Germinal center (tissue), 1 donor: Measurements from ENCODE around the gene GBA2.

Source experiments
- DNase-seq: peaks from one replicate; pipeline ENCODE4 v3.0.0; 2012; ENCODE audit warnings: mixed read lengths, low spot score

The GBA2 gene

DNA sequence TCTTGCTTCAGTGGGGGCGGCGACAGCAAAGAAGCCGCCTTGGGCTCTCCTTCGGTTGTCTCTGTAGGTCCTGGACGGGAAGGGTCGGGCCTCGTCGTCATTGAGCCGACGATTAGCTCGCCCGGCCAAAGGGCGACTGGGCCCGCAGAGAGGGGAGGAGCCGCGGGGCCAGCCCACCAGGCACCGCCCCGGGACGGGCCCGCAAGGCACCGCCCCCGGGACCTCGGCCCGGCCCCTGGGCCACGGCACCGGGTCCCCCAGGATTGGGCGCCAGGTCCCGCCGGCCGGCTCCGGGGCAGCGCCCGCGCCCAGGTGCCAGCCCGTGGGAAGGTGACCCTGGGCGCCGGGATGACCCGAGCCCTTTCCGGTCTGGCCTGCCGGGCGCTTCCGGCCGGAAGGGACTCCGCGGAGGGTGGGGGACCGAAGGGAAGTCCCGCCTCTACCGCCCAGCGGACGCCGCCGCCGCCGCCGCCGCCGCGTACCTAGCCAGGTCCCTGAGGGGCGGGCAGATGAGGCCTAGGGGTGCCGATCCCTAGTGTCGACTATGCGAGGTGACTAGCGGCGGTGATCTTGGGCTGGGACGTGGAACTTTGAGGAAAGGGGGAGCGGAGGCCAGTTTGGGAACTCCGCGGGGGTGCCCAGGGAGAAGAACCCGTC is at the start of gene GBA2, which contains the start of gene RGP1:
TSS of gene GBA2 (minus strand) at position 371 of the 657 bp plus-strand sequence. CDS start 524 bp downstream, outside the sequence.
TSS of gene RGP1 (plus strand) at position 430 of the 657 bp plus-strand sequence. CDS start 469 bp downstream, outside the sequence.
- DNase-seq: peak; percentile 70

GRCh38 chr9:35797311-35798109 is 48.5 kb upstream of the GBA2 start:
- no peak for DNase-seq

DNA sequence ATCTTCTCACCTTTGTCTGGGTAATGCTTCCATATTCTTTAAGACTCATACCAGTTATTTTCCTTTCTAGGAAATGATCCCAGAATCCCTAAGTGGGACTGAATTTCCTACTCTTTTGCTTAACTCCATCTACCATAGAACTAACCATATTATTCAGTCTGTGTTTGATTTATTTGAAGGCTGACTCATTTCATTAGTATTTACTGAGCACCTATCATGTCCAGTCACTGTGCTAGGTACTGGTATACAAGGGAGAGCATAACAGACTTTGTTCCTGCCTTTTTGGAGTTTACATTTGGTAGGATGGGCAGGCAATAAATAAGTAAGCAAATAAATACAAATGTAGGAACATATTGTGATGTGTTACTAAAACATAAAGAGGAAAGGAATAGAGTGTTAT is 46.7 kb upstream of the GBA2 start:
- no peak for DNase-seq

GRCh38 chr9:35793461-35793860 is 44.4 kb upstream of the GBA2 start:
- DNase-seq: no peak

DNA sequence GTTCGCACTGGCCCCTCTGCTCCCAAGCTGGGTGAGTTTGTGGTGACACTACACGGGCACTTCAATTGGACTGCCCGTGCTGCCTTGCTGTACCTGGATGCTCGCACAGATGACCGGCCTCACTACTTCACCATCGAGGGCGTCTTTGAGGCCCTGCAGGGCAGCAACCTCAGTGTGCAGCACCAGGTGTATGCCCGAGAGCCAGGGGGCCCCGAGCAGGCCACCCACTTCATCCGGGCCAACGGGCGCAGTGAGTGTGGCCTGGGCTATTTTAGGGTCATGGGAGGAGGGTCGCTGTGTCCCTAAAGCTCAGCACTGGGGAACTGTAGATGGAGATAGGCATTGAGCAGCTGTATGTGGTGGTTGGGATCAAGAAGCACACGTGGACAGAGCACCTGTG is 43.8 kb upstream of the GBA2 start:
- DNase-seq: no peak

DNA sequence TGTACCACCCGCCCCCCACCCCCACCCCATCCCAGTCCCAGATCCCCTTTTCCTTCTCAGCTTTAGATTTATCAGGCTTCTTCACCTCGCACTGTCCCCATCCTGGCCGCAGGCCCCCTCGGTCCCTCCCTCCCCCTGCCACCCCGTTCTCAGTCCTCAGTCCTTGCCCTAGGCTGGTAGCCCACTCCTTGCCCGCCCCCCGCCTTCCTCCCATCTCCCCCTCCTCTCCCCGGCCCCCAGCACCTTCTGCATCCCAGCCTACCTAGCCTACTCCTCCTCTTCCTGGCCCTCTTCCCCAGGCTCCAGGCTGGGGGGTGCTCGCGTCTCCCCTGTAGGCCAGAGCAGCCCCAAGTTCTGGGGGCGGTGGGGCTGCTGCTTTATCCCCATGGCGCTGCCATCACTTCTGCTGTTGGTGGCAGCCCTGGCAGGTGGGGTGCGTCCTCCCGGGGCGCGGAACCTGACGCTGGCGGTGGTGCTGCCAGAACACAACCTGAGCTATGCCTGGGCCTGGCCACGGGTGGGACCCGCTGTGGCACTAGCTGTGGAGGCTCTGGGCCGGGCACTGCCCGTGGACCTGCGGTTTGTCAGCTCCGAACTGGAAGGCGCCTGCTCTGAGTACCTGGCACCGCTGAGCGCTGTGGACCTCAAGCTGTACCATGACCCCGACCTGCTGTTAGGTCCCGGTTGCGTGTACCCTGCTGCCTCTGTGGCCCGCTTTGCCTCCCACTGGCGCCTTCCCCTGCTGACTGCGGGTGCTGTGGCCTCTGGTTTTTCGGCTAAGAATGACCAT is 43.2 kb upstream of the GBA2 start:
- DNase-seq: no peak

DNA sequence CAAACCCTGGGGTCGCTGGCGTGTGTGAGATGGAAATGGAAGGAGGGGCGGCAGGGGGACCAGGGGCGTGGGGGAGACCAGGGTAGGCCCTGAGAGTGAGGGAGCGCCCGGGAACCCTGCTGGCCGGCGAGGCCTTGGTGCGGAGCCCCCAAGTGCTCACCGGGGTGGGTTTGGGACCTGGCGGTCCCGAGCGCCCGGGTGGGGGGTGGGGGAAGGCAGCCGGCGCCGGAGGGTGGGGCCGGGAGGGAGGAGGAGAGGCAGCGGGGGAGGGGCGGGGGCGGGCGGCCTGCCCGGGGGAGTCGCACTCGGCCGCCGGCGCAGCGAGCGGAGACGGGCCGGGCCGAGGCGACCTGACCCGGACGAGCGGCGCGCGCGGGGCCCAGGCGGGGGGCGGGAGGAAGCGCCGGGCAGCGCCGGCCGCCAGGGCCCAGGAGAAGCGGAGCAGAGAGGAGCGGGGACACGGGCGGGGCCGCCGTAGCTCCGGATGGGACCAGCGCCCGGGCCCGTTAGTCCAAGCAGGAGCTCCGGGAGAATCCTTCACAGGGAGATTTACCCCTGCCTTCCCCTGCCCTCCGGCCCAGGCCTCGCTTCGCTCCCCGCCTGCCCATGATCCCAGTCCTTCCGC is 42.4 kb upstream of the GBA2 start, which contains the start of gene NPR2:
TSS of gene NPR2 (plus strand) at position 295 of the 625 bp plus-strand sequence. CDS start 818 bp downstream, outside the sequence.
- DNase-seq: no peak

- DNase-seq: peak; percentile 81
These were observed 41.6 kb upstream of the GBA2 start for GRCh38 chr9:35790385-35791296.

- DNase-seq: no peak
These were observed 41.0 kb upstream of the GBA2 start for GRCh38 chr9:35790025-35790384.

DNA sequence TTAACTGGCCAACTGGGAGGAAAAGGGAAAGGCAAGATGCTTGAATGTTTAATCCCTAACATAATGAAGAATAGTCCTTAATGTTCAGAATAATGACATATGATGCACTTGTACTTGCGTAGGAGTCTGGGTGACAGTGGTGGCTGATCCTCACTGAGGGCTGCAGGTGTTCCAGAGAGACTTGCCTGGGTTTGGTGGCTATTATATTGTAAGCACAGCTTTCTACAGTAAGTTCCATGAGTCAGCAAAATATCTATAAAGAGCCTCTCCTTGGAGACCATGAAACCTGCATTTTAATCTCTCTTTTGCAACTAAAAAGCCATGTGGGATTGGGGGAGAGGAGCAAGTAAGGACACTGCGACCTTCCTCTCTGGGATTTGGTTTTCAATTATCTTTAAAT is 40.5 kb upstream of the GBA2 start:
- DNase-seq: no peak

GRCh38 chr9:35783418-35783817 is 34.4 kb upstream of the GBA2 start:
- no peak for DNase-seq

DNA sequence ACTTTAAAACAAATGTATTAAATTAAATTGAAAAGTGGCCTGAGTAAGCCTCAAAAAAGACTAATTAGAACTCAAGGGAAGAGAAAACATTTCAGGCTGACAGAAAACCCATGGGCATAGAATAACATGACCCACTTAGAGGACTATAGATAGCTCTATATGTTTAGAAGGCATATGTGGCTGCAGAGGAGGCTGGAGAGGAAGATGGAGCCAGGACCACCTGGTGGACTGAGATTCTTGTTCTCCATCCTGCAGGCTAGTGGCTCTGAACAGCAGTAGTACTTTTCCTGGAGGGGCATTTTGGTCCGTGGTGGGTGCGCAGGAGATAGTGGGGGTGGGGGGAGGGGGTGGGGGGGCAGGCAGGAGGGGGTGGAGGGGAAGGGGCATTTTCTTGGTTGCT is 32.0 kb upstream of the GBA2 start:
- no peak for DNase-seq

DNA sequence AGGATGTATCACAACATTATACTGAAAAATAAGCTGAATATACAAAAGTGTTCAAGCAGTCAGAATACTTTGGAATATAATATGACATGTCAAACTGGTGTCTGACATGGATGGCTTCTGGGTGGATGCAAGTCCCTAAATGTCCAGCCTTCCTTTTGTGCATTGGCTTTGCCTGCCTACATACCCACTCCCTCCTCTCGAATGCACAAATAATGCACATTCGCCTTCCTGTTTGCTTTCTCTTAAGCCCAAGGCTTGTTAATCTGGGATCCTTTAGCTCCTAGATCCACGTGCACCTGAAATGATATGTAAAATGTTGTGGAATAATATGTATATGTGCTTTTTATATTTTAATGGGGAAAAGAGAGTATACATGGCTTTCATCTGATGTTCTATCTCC is 29.5 kb upstream of the GBA2 start:
- no peak for DNase-seq

- no peak for DNase-seq
These were observed 27.0 kb upstream of the GBA2 start for GRCh38 chr9:35776018-35776417.

DNA sequence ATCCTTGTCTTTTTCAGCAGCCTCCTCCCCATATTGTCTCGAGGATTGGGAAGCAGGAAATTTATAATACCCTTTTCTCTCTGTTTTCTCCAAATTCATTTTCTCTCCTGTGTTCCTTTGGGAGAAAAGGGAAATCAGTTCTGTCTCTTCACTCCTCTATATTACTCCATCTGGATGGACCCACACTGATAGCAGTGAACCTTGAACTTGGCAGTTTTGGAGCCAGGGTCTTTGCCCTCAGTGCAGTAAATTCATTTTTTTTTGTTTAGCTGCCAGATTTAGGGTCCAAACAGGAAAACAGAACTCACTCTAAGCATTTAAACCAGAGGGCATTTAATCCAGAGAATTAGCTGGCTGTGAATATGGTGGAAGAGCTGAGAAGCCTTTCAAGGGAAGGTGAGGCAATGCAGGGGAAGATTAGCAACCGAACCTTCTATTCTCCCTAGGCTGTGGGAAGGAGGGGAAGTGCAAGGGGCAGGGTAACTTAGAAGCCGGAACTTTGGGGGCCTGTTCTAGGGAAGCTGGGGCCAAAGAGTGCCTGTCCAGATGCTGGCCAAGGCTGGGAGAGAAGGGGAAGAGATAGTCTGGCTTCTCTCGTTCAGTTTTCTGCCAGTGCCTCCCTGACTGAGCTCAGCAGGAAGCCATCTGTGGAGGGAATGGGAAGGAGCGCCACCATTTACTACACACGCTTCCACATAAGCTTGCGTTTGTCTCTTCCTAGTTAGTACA is 26.0 kb upstream of the GBA2 start:
- DNase-seq: no peak

DNA sequence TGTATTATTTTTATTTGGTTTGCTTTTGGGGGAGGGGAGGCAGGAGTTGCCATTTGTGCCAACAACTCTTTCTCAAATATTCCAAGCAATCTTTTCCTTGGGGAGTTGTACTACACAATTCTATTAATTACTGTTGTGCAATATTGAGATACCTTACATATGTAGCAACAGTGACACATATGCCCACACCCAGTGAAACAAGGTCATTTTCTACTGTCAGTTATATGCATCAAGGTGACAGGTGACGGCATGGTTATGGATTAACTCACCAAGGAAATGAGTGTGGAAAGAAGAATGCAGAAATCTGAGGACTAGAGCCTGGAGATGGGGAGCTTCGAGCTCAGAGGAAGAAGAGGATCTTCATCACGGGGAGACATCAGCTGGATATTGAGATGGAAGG is 22.9 kb upstream of the GBA2 start:
- DNase-seq: no peak

GRCh38 chr9:35771534-35771933 is 22.5 kb upstream of the GBA2 start:
- no peak for DNase-seq

- DNase-seq: no peak
These were observed 22.0 kb upstream of the GBA2 start for GRCh38 chr9:35771075-35771433.

- DNase-seq: no peak
These were observed 20.7 kb upstream of the GBA2 start for GRCh38 chr9:35769763-35770162.

DNA sequence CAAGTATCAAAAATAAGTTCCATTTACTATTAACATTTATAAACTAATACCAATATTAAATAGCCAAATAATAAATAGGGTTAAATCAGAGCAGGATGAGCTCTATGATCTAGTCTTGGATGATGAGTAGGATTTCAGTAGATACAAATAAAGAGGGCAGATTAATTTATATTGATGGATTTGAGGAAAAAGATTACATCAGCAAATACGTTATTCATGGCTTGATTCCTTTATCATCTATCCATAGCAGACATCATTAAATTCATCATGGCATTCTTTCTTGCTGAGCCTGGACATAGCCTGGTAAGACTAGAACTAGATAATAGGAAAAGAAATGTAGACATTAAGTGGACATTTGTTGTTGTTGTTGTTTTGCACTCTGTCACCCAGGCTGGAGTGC is 18.4 kb upstream of the GBA2 start:
- no peak for DNase-seq
